Nucleus accumbens (tissue), 56 donors: ENCODE measurements around the gene NOC2L.
"Not testable (repeated sequence)": the region's sequence is repeated elsewhere in the genome, so short reads cannot be mapped to it uniquely, and the experiment has no call there.

Experiments used
- DNase-seq, 56 donors: peaks; one replicate each; lab custom pipeline; 2025; lab: John Stamatoyannopoulos, UW

Gene NOC2L

DNA sequence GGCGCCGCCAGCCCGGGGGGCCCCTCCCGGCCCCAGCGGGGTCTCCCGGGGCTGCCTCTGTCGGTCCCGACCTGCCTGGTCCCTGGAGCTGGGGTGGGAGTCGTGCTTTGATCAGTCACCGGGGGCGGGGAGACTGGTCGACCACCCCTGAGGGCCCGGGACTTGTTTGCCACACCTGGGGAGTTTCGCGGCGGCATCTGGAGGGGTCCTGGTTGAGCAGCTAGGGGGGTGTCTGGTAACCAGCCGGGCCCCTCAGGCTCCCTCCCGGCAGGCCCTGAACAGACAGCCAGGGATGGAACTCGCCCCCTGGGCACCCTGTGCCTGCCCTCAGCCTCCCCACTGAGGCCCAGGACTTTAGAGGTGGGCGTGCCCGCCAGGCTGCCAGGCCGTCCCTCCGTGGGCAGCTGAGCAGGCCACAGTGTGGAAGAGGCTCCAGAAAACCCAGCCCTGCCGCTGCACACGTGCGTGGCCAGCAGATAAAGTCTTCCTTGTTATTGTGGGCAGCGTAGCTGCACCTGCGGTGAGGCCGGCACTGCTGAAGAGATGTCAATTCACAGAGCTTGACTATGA is 48.7 kb downstream of the NOC2L start:
- no peak for DNase-seq

DNA sequence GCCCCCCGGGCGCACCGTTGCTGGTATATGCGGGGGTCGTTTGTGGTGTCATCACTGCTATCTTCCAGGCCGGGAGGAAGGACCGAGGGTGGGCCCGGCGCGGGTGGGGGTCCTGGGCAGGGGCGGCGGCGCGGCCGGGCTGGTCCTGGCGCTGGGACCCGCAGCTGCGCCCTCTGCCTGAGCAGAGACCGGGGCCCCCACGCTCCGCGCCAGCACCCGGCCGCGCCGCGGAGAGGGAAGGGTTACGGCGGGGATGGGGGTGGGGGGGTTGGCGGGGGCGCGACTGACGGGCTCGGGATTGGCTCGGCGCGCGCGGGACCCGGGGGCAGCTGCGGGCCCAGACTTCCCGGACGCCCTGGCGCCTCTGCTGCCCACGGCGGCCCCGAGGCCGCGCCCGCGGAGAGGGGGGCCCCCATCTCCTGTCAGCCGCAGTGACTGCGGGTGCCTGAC is 49.2 kb downstream of the NOC2L start:
- DNase-seq: peak in 2 of 56 donors; percentile 14 to 21

- DNase-seq: no peak
These were observed 50.4 kb downstream of the NOC2L start for GRCh38 chr1:908661-909060.

- no peak for DNase-seq
These were observed 51.2 kb downstream of the NOC2L start for GRCh38 chr1:907611-908451.

- DNase-seq: no peak
These were observed 52.2 kb downstream of the NOC2L start for GRCh38 chr1:906600-907420.

DNA sequence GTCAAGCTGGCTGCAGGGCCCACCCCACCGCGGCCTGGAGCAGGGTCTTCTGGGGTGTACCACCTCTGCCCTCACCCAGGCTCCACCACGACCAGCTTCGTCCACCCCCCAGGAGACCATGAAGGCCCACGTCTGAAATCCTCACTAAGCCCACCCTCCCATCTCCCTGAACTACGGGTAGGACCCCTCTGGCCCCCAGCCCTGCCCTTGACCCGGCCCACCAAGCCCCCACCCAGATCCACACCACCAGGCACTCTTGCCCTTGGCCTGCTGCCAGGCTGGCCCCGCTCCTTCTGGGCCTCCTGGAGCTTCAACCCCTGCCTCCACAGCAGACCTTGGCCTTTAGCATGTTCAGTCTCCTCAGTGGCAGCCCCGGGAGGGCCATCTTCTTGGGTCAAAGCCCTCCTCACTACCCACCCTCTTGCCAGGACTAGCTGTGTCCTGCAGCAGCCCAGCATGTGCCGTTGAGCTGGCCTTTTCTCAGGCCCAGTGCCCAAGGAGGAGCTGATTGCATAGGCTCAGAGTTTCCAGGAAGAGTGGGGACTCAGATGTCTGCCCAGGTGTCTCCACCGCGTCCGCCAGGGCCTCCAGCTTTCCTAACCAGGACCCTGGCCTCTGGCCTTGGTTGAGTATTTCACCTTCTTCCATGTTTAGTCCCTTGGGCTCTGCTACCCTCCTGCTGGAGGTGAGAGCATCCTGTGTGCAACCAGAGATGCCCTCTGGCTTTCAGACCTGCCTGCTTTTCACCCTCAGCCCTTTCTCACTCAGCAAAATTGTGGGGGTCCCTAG is 53.1 kb downstream of the NOC2L start:
- DNase-seq: no peak

DNA sequence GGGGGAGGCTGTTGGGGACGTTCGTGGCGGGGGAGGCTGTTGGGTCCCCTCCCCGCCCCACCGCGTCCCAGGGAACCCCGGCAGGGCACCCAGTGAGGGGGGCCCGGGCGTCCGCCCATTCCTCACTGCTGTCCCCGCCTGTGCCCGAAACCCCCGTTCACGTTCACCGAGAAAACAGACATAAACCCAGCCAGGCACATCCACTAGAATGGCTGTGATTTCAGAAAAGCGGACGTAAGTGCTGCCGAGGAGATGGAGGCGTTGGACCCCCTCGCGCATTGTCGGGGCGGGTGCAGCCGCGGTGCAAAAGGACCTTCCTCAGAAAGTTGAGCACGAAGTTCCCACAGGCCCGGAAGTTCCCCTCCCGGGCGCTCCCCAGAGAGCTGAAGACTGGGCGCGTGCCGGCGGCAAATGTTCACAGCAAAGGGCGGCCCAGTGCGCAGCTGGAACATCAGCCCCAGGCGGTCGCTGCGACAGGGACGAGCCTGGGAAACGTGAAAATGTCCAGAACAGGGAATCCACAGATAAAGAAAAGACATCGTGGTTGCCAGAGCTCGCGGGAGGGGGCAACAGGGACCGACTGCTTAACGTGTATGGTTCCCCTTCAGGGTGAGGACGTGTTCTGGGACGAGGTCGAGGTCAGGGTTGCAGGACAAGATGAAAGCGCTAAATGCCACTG is 53.8 kb downstream of the NOC2L start:
- DNase-seq: no peak

- DNase-seq: peak in 44 of 56 donors; percentile 22 to 80 (median 46)
These were observed 54.6 kb downstream of the NOC2L start for GRCh38 chr1:904310-904950.

DNA sequence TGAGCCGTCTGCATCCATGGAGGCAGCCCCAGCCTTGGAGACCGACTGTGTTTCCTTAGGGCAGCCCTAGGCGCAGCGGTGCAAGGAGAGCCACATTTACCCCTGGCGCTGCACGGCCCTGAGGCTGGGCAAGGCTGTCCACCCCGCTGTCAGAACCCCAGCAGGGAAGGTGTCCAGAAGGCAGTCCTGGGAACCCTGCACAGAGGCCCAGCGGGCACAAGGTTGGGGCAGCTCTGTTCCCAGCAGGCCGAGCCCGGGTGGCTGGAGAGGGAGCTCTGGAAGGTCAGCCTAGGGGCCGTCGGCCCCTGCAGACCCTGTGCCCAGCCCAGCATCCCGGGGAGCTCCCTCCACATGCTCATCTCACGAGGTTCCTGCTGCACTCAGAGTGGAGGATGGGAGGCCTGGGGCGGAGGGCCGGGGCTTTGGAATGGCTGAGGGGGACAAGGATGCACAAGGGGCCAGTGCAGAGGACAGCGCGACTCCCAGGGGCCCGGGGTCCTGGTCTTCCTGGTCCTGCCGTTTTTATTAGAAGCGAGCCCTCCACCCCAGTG is 55.3 kb downstream of the NOC2L start:
- DNase-seq: no peak

DNA sequence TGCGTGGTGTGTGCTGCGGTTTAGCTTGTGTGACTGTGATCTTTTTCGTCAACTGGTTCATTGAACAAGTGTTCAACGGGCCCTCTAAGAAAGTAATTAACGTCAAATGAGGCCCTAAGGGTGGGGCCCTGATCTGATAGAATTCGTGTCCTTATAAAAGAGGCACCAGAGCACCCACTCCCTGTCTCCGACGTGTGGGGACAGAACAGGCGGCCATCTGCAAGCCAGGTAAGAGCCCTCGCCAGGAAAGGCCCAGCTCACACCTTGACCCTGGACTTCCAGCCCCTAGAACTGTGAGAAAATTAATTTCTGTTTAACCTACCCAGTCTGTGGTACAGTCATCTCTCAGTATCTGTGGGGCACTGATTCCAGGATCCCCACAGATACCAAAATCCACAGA is 55.8 kb downstream of the NOC2L start:
- no peak for DNase-seq

GRCh38 chr1:902802-903201 is 56.3 kb downstream of the NOC2L start:
- DNase-seq: no peak

- DNase-seq: no peak
These were observed 57.8 kb downstream of the NOC2L start for GRCh38 chr1:901108-901859.

GRCh38 chr1:899636-900317 is 59.3 kb downstream of the NOC2L start:
- DNase-seq: no peak

GRCh38 chr1:897951-898350 is 61.1 kb downstream of the NOC2L start:
- DNase-seq: not testable (repeated sequence)

GRCh38 chr1:897226-897625 is 61.8 kb downstream of the NOC2L start:
- DNase-seq: no peak
